Measurements from ENCODE around the gene ARMH2.
"Not testable (repeated sequence)": the region's sequence is repeated elsewhere in the genome, so short reads cannot be mapped to it uniquely, and the experiment has no call there.

The ARMH2 gene

GRCh38 chr6:24761851-24762250 is 36.9 kb downstream of the ARMH2 start:
- DNase-seq: no peak

GRCh38 chr6:24761193-24761835 is 37.4 kb downstream of the ARMH2 start:
- DNase-seq: no peak

- no peak for DNase-seq
These were observed 38.5 kb downstream of the ARMH2 start for GRCh38 chr6:24760210-24760609.

GRCh38 chr6:24759718-24760117 is 39.0 kb downstream of the ARMH2 start:
- DNase-seq: no peak

GRCh38 chr6:24757611-24758010 is 41.1 kb downstream of the ARMH2 start:
- DNase-seq: no peak

GRCh38 chr6:24755279-24755678 is 43.4 kb downstream of the ARMH2 start:
- no peak for DNase-seq

GRCh38 chr6:24754378-24754777 is 44.3 kb downstream of the ARMH2 start:
- DNase-seq: not testable (repeated sequence)

- no peak for DNase-seq
These were observed 45.2 kb downstream of the ARMH2 start for GRCh38 chr6:24753545-24753944.

GRCh38 chr6:24752917-24753492 is 45.7 kb downstream of the ARMH2 start:
- no peak for DNase-seq

GRCh38 chr6:24752503-24752902 is 46.2 kb downstream of the ARMH2 start:
- DNase-seq: no peak

- not testable (repeated sequence) for DNase-seq
These were observed 47.8 kb downstream of the ARMH2 start for GRCh38 chr6:24750878-24751277.

GRCh38 chr6:24749297-24749696 is 49.4 kb downstream of the ARMH2 start:
- DNase-seq: no peak

Data from NCI-H774 (cell line).